GM21381 (cell line): ENCODE data around the gene TCP1.
"Not testable (repeated sequence)": the region's sequence is repeated elsewhere in the genome, so short reads cannot be mapped to it uniquely, and the experiment has no call there.

Source experiments
- ATAC-seq: cut with Tn5 transposase; IDR thresholded peaks from one replicate; pipeline ENCODE4 v1.9.1; 2021; ENCODE audit warnings: mild to moderate bottlenecking, moderate library complexity; ENCODE audit not compliant: unreplicated experiment

Gene TCP1

GRCh38 chr6:159789377-159790148 lies at the start of gene TCP1:
TSS of gene TCP1 (minus strand) at chr6:159789602. CDS start at chr6:159789468, 134 bp downstream.
- peak; percentile 74 for ATAC-seq

- no peak for ATAC-seq
Measured at GRCh38 chr6:159838020-159838744, 48.8 kb upstream of the TCP1 start.

GRCh38 chr6:159837511-159837910 lies 48.1 kb upstream of the TCP1 start:
- no peak for ATAC-seq

- no peak for ATAC-seq
Measured at GRCh38 chr6:159836718-159837490, 47.5 kb upstream of the TCP1 start.

- no peak for ATAC-seq
Measured at GRCh38 chr6:159833997-159834603, 44.7 kb upstream of the TCP1 start.

- ATAC-seq: no peak
Measured at GRCh38 chr6:159833556-159833955, 44.2 kb upstream of the TCP1 start.

GRCh38 chr6:159832946-159833345 lies 43.5 kb upstream of the TCP1 start:
- no peak for ATAC-seq

- no peak for ATAC-seq
Measured at GRCh38 chr6:159831373-159831679, 41.9 kb upstream of the TCP1 start.

GRCh38 chr6:159830501-159831372 lies 41.3 kb upstream of the TCP1 start:
- ATAC-seq: no peak

- no peak for ATAC-seq
Measured at GRCh38 chr6:159829526-159829925, 40.1 kb upstream of the TCP1 start.

- ATAC-seq: no peak
Measured at GRCh38 chr6:159828074-159828473, 38.7 kb upstream of the TCP1 start.

GRCh38 chr6:159826968-159827647 lies 37.7 kb upstream of the TCP1 start:
- ATAC-seq: no peak

GRCh38 chr6:159826004-159826403 lies 36.6 kb upstream of the TCP1 start:
- ATAC-seq: no peak

- not testable (repeated sequence) for ATAC-seq
Measured at GRCh38 chr6:159824690-159825089, 35.3 kb upstream of the TCP1 start.

- no peak for ATAC-seq
Measured at GRCh38 chr6:159823953-159824352, 34.6 kb upstream of the TCP1 start.

- no peak for ATAC-seq
Measured at GRCh38 chr6:159821726-159822125, 32.3 kb upstream of the TCP1 start.

- ATAC-seq: no peak
Measured at GRCh38 chr6:159821122-159821521, 31.7 kb upstream of the TCP1 start.

GRCh38 chr6:159819932-159820640 lies 30.7 kb upstream of the TCP1 start:
- ATAC-seq: no peak

- ATAC-seq: no peak
Measured at GRCh38 chr6:159819098-159819497, 29.7 kb upstream of the TCP1 start.
